HCT116 (cell line): ENCODE results near the gene FBXL7. TPM values are rescaled to one million over a fixed set of nuclear protein-coding genes. Genes with fewer than 3 reads are reported as not detected.

Source experiments
- microRNA counts: library from miRNA; unstranded; fragments of <30 nt; microRNA quantifications from one replicate; lab custom pipeline; 2015
- microRNA-seq: library from miRNA; unstranded; fragments of <30 nt; microRNA quantifications from one replicate; pipeline ENCODE4, GENCODE V29; 2016; ENCODE audit warnings: borderline number of aligned reads
- total RNA-seq: library from RNA; stranded (reverse); gene quantifications from one replicate; pipeline ENCODE4 v1.2.1, GENCODE V29; 2021; ENCODE audit not compliant: unreplicated experiment

Gene FBXL7
- total RNA-seq, 1 experiment from 2014 or later: 0.05 TPM

MicroRNA genes within 50 kb of the gene (microRNA counts, 767-probe panel; counts per million panel counts)
- microRNA hsa-miR-887 (lab: Ali Mortazavi, UCI): not detected

Small RNAs within 50 kb of the gene (microRNA-seq; reads per million reads assigned to microRNA genes)
- gene MIR887: not detected
